IPS-NIHi11 (cell line): ENCODE data around the gene NDST3.
"Not testable (repeated sequence)": the region's sequence is repeated elsewhere in the genome, so short reads cannot be mapped to it uniquely, and the experiment has no call there.

Experiments
- DNase-seq: peaks from one replicate; pipeline ENCODE4 v3.0.0; 2012; ENCODE audit warnings: mixed read lengths, low spot score

NDST3 gene

DNA sequence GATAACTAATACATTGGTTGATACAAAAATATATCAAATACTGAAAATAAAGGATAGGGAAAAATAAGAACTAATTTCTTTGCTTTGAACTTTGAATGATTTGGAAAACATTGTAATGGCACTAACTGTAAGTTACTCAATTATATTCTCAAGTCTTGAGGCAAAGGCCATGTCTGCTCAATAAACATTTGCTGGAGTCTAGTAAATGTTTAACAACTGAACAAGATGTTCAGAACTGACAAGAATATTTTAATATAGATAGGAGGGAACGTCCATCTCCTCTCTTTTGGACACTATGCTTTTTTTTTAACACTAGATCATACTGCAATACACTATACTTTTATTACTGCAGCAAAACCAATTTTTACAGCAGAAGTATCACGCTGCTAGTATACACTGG lies 242.3 kb downstream of the NDST3 start:
- no peak for DNase-seq

DNA sequence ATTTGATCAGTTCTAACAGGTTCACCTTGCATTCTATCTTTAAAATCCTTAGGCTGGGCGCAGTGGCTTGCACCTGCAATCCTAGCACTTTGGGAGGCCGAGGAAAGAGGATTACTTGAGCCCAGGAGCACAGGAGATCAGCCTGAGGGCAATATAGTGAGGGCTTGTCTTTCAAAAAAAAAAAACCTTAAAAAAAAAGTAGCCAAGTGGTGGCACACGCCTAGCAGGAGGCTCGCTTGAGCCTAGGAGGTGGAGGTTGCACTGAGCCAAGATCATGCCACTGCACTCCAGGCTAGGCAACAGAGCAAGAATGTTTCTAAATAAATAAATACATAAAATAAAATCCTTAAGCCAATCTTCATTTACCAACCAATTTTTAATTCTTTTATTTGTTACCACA lies 243.0 kb downstream of the NDST3 start:
- DNase-seq, result no peak

GRCh38 chr4:118278473-118279274 lies 244.4 kb downstream of the NDST3 start:
- DNase-seq, result peak; percentile 98

DNA sequence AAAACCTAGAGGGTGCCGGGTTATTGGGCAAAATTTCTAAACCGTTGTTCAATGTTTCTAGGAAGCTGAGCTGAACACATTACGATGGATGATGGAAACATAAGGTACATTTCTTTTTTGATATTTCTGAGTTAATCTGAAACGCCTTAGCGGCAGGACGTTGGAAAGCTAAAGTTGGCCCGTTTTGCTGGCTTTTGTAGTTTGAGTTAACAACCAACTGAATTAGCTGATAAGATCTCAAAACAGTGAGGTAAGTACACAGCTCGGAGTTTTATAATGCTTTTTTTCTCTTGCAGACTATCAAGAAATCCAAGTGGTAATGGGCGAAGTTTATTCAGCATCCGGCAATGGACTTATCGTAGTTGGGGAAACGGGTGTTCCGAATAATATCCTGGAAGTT lies 245.0 kb downstream of the NDST3 start:
- no peak for DNase-seq

DNA sequence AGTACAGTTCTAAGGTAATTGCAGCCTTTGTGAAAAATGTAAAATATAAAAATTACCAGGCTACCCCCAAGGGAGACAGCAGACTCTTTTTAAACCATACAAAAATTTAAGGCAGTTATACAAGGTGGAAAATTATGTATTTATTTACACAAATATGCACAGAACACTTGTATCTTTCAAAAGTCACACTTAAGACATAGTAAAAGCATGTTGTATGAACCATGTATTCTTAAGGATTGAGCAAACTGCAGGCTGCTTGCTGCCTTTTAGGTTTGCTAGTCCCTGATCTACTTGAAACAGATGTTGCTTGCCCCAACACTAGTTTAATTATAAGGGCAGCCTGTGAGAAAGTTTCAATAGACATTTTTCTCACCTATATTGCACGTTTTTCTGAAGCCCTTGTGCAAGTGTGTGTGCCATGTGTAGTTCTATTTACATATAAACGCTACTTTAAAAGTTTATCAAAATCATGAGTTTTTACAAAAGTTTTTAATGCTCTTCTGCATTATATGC lies 245.7 kb downstream of the NDST3 start:
- DNase-seq, result no peak

DNA sequence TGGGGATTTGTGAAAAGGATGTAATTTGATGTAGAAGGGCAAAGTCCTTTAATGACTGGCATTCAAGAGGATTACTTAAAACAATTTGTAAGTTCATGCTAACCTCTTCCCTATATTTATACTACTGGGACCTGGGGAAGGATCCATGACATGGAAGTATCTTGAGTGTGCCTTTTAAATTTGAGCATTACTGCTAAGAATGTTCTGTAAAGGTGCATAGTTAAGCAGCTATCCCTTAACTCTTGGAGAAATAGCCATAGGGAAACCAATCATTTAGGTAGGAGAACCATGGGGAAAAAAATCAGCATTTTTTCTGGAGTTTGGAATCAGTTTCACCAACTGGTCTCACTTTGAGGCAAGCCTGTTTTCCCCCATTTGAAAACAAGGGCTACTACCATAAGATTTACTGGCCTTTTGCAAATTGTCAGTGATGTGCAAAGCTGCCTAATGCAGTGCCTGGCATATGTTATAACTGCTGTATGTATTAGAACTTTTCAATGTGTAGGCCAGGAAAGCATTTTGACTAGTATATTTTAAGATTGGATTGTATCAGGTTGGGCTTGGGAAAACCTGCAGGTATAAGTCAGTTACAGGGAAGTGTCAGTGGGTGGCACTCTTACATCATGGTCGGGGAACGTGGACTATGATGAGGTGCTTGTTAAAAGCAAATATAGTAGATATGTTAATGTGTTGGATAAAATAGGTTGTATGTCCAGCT lies 246.4 kb downstream of the NDST3 start:
- DNase-seq, result peak; percentile 35

DNA sequence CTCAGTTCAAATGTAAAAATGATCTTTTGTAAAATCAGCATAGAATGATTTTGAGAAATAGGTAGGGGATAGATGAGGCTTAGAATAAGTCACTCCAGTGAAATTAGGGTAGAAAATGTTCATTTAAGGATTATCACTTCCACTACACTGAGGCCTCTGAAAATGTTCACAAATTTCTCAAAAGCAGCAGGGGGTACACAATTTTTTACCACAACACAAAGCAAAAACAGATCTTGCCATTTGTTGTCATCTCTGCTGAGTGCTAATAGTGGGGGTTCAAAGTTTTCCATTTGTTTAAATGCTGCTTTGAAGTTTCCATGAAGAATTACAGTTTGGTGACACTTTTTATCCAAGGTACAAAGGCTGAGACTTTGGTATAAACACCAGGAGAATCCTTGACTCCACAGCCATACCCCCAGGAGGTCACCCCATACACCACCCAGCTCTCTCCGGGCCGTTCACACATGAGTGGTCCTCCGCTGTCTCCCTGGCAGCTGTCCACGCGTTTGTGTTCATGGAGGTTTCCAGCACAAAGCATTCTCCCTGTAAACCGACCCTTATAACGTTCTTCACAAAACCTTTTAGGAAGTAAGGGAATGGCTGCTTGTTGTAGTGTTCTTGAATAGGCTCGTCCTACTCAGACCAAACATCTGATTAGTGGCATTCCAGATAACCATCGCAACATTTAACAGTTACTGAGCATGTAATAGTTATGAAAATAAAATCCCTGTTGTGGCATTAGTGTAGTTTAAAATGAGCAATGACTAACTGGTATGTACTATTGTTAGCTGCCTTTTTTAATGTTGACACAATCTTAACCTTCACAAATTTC lies 247.5 kb downstream of the NDST3 start:
- DNase-seq, result peak; percentile 19

DNA sequence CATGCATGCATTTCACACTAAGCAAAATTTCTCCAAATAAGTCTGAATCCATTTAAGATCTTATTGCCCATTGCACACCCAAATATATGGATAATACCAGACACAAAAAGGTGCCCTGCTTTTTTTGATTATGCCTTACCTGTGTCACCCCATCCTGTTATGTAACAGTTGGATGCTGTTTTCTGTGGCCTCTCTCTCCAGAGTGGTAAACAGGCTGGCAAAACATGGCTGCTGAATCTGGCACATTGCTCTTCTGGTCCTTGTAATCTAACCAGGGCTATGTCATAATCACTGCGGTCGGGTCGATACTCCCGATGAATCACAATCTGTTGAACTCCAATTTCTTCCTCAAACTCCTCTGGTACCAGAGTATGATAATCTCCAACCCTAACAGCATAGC lies 248.4 kb downstream of the NDST3 start:
- DNase-seq, result no peak

GRCh38 chr4:118284169-118284568 lies 249.9 kb downstream of the NDST3 start:
- no peak for DNase-seq

GRCh38 chr4:118285931-118286330 lies 251.6 kb downstream of the NDST3 start:
- DNase-seq, result no peak

GRCh38 chr4:118286685-118287084 lies 252.4 kb downstream of the NDST3 start:
- no peak for DNase-seq

DNA sequence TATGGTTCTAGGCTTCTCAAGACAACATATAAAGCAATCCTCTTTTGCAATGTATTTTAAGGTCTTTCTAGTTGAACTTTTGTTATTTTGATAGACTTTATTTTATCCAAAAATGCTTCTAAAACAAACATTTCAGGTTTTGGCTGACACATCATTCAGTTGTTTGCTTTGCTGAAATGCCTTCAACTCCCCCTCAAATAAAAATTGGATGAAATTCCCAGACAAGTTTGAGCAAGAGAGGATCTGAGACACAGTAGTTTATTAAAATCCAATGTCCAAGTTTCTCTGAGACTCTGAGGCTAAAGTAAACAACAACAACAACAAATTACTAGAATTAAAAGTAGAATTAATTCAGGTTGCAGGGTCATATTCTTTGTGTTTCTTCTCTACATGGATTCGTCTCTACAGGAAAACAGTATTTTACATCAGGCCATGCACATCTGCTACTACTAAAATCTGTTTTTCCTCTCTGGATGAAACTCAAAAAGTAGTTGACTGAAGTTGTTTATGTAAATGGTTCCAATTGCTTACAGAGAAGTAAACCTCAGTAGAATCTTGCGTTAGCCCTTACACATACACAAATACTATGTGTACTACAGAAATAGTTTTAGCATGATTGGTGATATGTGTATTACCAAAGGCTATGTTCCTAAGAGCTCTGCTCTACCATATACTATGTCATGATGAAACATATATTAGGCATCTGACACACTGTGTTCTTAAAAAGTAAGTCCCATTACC lies 253.6 kb downstream of the NDST3 start:
- DNase-seq, result no peak

DNA sequence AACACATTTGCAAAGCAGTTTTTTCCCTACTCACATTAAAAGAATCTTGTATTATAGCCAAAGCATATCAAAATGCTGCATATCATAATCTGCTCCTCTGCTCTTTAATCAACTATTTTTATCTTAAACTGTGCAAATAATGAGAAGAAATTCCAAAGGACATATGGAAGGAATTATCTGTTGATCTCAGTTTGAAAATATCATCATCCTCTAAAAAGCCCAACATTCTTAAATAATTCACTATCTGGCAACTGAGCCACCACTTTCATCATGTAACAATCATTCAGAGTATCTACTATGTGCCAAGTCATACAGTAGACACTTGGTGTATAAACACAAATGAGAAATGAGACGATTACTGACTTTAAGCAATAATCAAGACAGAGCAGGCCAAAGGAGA lies 255.5 kb downstream of the NDST3 start:
- no peak for DNase-seq

DNA sequence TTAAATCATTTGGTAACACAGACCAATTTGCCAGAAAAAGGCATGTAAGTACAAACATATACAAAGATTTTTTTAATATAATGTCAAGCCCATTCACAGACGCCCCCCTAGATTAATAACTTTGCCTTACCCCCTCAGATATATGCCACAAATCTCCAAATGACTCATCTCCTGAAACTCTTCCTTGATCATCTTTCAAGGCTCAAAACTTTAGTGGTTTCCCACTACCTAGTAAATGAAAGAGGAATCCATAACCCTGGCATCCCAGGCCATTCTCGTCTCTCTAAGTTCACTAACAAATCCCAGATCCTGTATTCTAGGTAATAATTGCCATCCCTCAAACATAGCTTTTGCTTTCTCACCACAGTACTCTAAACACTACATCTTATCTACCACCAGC lies 256.7 kb downstream of the NDST3 start:
- DNase-seq, result no peak

DNA sequence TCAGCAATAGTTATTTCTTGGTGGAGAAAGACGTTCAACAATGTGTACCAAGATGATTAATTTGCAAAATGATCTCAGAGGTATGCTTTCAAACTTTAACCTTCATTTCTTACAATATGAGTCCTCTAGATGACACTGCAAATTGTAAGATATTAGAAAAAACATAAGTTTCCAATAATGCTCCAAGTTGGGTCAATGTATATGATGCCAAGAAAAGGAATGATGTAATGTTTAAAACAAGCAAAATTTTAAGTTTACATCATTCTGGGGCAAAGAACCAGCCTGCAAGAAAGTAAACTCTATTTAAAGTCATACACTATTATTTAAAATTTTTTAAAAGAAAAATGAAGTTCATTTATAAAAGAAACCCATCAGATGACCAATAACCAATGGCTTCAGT lies 262.4 kb downstream of the NDST3 start:
- DNase-seq, result no peak

- DNase-seq, result not testable (repeated sequence)
These were observed 265.3 kb downstream of the NDST3 start for GRCh38 chr4:118299619-118300018.

DNA sequence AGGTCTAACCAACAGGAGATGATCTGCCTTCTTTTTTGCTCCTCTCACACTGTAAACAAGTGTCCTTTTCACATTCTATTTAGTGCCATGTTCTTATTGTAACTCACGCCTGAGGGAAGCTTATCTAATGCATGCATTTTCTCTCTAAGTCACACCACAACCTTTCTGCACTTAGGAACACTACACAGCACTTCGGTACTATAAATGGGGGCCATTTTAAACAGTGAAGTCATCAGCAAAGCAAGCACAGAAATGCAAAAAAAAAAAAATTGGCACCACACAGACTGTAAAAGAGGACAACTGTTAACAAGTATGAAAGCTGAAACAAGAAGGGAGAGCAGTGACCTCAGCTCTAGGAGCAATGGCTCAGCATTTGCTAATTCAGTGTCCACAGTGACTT lies 273.4 kb downstream of the NDST3 start:
- DNase-seq, result no peak
